ENCODE results near the gene HOXD3. TPM values are rescaled to one million over a fixed set of nuclear protein-coding genes. Genes with fewer than 3 reads are reported as not detected.

The HOXD3 gene
- total RNA-seq, 2 donors from 2014 or later, result not detected

DNA sequence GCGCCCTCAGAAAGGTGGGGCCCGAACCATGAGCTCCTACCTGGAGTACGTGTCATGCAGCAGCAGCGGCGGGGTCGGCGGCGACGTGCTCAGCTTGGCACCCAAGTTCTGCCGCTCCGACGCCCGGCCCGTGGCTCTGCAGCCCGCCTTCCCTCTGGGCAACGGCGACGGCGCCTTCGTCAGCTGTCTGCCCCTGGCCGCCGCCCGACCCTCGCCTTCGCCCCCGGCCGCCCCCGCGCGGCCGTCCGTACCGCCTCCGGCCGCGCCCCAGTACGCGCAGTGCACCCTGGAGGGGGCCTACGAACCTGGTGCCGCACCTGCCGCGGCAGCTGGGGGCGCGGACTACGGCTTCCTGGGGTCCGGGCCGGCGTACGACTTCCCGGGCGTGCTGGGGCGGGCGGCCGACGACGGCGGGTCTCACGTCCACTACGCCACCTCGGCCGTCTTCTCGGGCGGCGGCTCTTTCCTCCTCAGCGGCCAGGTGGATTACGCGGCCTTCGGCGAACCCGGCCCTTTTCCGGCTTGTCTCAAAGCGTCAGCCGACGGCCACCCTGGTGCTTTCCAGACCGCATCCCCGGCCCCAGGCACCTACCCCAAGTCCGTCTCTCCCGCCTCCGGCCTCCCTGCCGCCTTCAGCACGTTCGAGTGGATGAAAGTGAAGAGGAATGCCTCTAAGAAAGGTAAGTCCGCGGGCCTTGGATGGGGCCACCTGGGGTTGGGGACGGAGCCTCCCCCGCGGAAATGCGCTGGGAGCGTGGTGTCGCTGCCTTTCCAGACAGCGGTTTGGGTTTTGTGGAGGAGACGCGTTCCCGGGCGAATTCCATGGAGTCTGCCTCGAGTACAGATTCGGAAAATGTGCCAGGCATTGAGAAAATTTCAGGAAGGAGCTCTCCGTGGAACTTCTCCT is 31.9 kb downstream of the HOXD3 start:
- peaks cover 42 to 68% of the 10 kb centered on the region in 2 donors for H3K27me3 Mint-ChIP-seq
- H3K36me3 Mint-ChIP-seq, result peaks cover 11% of the 10 kb centered on the region
- peak overlapping the region; percentile 38 for H3K4me3 Mint-ChIP-seq
- H3K27ac Mint-ChIP-seq, result no peak overlapping the region
- H3K9me3 Mint-ChIP-seq, result no peaks in the 10 kb centered on the region
- ATAC-seq (peak; percentile 24 to 45), DNase-seq (ENCODE audit: low spot score) (no peak)
- H3K4me1 Mint-ChIP-seq (ENCODE audit: low read depth in 2 of 2), result peaks cover 10 to 13% of the 10 kb centered on the region in 2 donors

DNA sequence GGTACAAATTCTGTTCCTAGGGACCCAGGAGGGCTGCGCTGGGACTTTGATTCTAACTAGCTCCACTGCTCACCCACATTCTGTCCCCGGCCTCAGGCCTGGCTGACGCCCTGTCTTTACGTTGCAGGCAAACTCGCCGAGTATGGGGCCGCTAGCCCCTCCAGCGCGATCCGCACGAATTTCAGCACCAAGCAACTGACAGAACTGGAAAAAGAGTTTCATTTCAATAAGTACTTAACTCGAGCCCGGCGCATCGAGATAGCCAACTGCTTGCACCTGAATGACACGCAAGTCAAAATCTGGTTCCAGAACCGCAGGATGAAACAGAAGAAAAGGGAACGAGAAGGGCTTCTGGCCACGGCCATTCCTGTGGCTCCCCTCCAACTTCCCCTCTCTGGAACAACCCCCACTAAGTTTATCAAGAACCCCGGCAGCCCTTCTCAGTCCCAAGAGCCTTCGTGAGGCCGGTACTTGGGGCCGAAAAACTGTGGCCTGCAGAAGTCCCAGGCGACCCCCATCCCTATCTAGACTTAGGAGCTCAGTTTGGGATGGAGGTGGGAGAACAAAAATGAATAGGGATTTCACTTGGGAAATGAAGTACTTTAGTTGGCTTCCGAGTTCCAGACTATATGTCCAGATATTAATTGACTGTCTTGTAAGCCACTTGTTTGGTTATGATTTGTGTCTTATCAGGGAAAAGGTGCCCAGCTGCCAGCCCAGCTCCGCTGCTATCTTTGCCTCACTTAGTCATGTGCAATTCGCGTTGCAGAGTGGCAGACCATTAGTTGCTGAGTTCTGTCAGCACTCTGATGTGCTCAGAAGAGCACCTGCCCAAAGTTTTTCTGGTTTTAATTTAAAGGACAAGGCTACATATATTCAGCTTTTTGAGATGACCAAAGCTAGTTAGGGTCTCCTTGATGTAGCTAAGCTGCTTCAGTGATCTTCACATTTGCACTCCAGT is 32.9 kb downstream of the HOXD3 start:
- Mint-ChIP-seq H3K9me3 (no peaks in the 10 kb centered on the region), H3K4me1 (ENCODE audit: low read depth in 2 of 2) (peaks cover 10 to 13% of the 10 kb centered on the region in 2 donors), H3K36me3 (peaks cover 11% of the 10 kb centered on the region), H3K27me3 (peaks cover 45 to 71% of the 10 kb centered on the region in 2 donors), H3K27ac (no peak overlapping the region), H3K4me3 (peak overlapping the region; percentile 20)
- ATAC-seq, result no peak
- DNase-seq (ENCODE audit: low spot score), result no peak

DNA sequence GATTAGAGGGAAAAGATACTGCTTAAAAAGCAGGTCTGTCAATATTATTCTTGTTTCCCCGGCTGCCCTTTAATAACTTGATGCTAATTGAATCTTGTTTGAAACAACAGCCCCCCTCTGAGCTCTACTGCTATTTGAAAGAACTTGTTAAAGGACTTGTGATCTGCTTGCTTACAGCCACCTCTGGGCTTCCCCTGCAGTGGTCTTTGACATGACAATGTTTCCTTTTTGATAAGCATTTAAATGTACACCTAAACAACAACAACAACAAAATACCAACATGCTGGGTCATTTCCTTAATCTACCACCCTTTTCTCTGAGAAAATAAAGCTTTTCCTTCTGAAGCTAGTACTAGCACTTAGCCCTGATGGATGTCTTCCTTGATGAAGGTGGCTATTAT is 35.2 kb downstream of the HOXD3 start:
- Mint-ChIP-seq H3K27me3 (peaks cover 38 to 64% of the 10 kb centered on the region in 2 donors), H3K9me3 (no peaks in the 10 kb centered on the region), H3K4me3 (no peak overlapping the region), H3K36me3 (peaks cover 7% of the 10 kb centered on the region), H3K27ac (no peak overlapping the region), H3K4me1 (ENCODE audit: low read depth in 2 of 2) (peaks cover 8 to 11% of the 10 kb centered on the region in 2 donors)
- DNase-seq (ENCODE audit: low spot score) (no peak), ATAC-seq (no peak)

DNA sequence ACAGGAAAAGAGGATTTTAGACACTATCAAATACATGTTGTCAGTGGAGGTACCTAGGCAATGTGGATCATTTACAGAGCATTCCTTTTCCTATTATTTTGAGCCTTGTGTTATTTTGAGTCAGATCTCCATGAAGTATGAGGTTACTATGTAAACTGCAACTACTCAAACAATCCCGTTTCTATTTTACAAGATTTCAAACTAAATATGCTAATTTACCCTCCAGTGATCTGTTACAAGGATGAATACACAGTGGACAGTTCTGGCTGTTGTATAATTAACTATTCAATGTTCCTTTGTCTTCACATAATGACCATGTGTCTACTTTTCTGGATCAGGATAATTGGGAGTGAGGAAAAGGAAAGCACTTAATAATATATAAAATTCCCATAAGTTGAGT is 35.9 kb downstream of the HOXD3 start:
- H3K36me3 Mint-ChIP-seq, result peaks cover under 1% of the 10 kb centered on the region
- H3K4me3 Mint-ChIP-seq, result no peak overlapping the region
- H3K9me3 Mint-ChIP-seq, result no peaks in the 10 kb centered on the region
- H3K4me1 Mint-ChIP-seq (ENCODE audit: low read depth in 2 of 2), result peaks cover under 1 to 4% of the 10 kb centered on the region in 2 donors
- no peak for ATAC-seq
- H3K27ac Mint-ChIP-seq, result no peak overlapping the region
- H3K27me3 Mint-ChIP-seq, result peaks cover 37 to 64% of the 10 kb centered on the region in 2 donors
- no peak for DNase-seq (ENCODE audit: low spot score)

DNA sequence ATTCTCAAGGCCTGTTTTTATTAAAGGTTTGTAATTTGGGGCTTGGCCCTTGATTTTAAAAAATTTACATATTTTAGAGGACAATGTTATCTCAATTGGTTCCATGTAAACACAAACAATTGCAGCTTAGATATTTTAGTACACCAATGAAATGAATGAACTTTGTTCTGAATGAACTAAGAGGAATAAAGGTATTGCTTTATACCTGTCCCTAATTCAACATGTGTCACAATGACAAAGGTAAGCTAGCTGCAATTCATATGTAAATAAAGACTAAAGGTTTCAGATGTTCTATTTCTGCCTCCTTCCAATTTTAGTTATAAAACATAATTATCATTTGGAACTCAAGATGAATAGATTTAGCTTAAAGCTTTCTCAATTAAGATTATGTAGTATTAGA is 42.8 kb downstream of the HOXD3 start:
- ATAC-seq, result no peak
- Mint-ChIP-seq H3K4me3 (no peak overlapping the region), H3K9me3 (no peaks in the 10 kb centered on the region), H3K4me1 (ENCODE audit: low read depth in 2 of 2) (no peaks in the 10 kb centered on the region), H3K27me3 (peaks cover 28 to 53% of the 10 kb centered on the region in 2 donors), H3K36me3 (no peaks in the 10 kb centered on the region), H3K27ac (no peak overlapping the region)
- DNase-seq (ENCODE audit: low spot score), result no peak

DNA sequence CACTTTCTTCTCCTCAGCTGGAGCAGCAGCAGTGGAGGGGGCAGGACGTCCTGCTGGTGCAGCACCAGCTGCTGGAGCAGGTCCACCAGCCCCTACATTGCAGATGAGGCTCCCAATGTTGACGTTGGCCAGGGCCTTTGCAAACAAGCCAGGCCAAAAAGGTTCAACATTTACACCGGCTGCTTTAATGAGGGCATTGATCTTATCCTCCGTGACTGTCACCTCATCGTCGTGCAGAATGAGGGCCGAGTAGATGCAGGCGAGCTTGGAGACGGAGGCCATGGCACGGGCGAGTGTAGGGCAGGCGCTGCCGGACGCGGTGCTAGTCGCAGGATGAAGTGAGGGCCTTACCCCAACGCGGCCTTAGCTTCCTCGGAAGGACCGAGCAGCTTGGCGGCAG is 43.9 kb downstream of the HOXD3 start:
- H3K27ac Mint-ChIP-seq, result no peak overlapping the region
- peaks cover 30 to 50% of the 10 kb centered on the region in 2 donors for H3K27me3 Mint-ChIP-seq
- no peaks in the 10 kb centered on the region for H3K4me1 Mint-ChIP-seq (ENCODE audit: low read depth in 2 of 2)
- no peak for DNase-seq (ENCODE audit: low spot score)
- H3K4me3 Mint-ChIP-seq, result no peak overlapping the region
- no peak for ATAC-seq
- no peaks in the 10 kb centered on the region for H3K9me3 Mint-ChIP-seq
- H3K36me3 Mint-ChIP-seq, result no peaks in the 10 kb centered on the region

DNA sequence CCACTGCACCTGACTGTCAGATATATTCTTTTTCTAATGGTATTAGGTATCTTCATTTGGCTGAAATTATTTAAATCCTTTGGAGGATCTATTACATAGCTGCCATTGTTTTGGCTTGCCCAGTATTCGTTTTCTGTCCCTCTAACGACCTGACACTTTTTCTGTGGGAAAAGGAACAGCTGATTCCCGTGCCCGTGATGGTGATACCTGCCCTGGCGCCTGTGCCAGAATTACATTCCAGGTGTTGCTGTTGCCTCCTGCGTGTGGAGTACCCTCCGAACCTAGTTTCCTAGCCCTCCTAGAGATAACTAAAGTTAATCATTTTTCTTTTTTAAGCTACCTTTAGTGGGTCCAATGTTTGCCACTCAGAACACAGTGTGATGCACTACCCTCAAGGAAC is 45.4 kb downstream of the HOXD3 start:
- H3K4me1 Mint-ChIP-seq (ENCODE audit: low read depth in 2 of 2), result no peaks in the 10 kb centered on the region
- H3K9me3 Mint-ChIP-seq, result no peaks in the 10 kb centered on the region
- no peak for ATAC-seq
- H3K27ac Mint-ChIP-seq, result no peak overlapping the region
- peaks cover 21 to 39% of the 10 kb centered on the region in 2 donors for H3K27me3 Mint-ChIP-seq
- H3K4me3 Mint-ChIP-seq, result no peak overlapping the region
- no peak for DNase-seq (ENCODE audit: low spot score)
- H3K36me3 Mint-ChIP-seq, result no peaks in the 10 kb centered on the region

DNA sequence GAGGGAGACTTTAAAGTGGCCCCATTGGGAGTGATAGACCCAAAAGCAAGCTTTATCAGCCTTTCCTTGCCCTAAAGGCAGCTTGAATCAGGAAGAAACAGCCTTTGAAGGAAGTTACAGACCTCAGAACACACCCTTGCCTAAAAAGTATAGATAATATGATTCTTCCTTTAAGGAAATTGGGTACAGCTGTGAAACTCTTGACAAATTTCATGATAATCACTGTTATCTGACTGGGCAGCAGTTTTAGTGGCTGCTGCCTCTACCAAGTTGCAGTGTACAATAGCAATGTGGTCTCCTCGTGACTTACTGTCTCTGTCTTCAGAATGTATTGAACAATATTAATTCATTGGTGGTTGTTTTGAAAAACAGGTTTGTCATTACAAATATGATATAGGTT is 48.0 kb downstream of the HOXD3 start:
- no peak overlapping the region for H3K4me3 Mint-ChIP-seq
- ATAC-seq, result no peak

DNA sequence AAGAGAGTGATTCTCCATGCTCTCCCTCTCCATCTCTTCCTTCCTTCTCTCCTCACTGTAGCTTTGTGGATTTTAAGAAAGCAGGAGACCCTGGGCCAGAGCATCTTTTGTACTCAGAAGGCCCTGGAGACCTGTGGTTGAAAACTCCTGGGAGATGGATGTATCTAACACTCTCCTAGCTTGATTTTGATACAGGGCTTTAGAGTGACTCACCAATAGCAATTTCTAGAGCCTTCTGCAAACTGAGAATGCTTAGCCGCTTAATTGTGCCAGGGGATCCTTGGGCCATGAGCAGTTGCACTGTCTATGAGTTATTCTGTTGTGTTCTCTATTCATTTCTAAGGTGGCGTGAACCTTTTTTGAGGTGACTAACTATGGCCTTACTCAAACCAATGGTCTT is 49.0 kb downstream of the HOXD3 start:
- Mint-ChIP-seq H3K4me3 (no peak overlapping the region), H3K4me1 (ENCODE audit: low read depth in 2 of 2) (no peaks in the 10 kb centered on the region), H3K27ac (no peak overlapping the region), H3K27me3 (peaks cover 18 to 46% of the 10 kb centered on the region in 2 donors), H3K9me3 (no peaks in the 10 kb centered on the region), H3K36me3 (no peaks in the 10 kb centered on the region)
- DNase-seq (ENCODE audit: low spot score) (no peak), ATAC-seq (no peak)

More for the DNA sequence above, 48.0 kb downstream of the HOXD3 start:
- H3K27ac Mint-ChIP-seq, result no peak overlapping the region
- no peaks in the 10 kb centered on the region for H3K4me1 Mint-ChIP-seq (ENCODE audit: low read depth in 2 of 2)
- H3K9me3 Mint-ChIP-seq, result no peaks in the 10 kb centered on the region
- DNase-seq (ENCODE audit: low spot score), result no peak
- no peaks in the 10 kb centered on the region for H3K36me3 Mint-ChIP-seq
- H3K27me3 Mint-ChIP-seq, result peaks cover 22 to 36% of the 10 kb centered on the region in 2 donors

DNA sequence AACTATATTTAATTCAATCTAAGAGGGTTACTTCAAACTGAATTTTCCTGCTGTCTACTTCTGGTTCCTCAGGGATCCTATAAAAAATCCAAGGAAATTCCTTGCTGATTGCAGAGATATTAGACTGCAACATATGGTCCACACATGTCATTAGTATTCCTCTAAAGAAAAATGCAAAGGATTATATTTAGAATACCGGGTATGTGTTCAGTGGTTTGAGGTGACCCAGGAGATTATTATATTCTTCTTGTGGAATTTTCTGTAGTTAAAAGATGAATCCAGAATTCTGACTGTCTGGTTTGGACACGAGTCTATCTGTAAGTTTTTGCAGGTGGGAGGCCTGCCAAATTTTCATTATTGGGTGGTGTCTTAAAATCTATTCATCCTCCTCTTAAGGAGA is 49.6 kb downstream of the HOXD3 start:
- H3K36me3 Mint-ChIP-seq, result no peaks in the 10 kb centered on the region

DNA sequence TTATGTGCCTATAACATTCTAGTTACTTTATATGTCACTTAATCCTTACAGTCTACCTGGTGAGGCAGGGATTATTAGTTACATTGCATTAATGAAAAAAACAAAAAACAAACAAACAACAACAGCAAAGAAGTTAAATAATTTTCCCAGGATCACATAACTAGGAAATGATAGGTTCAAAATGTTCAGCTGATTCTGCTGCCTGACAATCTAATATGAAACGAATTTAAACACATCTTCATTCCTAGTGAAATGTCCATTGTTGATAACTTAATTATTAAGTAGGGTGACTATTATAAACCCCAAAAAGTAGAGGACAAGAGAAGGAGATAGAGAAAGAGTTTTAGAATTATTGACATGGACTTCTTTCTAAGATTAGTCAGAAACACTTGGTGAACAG is 54.0 kb downstream of the HOXD3 start:
- H3K4me3 Mint-ChIP-seq, result no peak overlapping the region
- H3K4me1 Mint-ChIP-seq (ENCODE audit: low read depth in 2 of 2), result no peaks in the 10 kb centered on the region
- no peak for ATAC-seq
- DNase-seq (ENCODE audit: low spot score), result no peak
- H3K27me3 Mint-ChIP-seq, result peaks cover 8 to 28% of the 10 kb centered on the region in 2 donors
- H3K9me3 Mint-ChIP-seq, result no peaks in the 10 kb centered on the region
- H3K36me3 Mint-ChIP-seq, result no peaks in the 10 kb centered on the region
- H3K27ac Mint-ChIP-seq, result no peak overlapping the region

More for the DNA sequence above, 49.6 kb downstream of the HOXD3 start:
- Mint-ChIP-seq H3K27ac (no peak overlapping the region), H3K27me3 (peaks cover 18 to 49% of the 10 kb centered on the region in 2 donors), H3K4me3 (no peak overlapping the region), H3K9me3 (no peaks in the 10 kb centered on the region), H3K4me1 (ENCODE audit: low read depth in 2 of 2) (no peaks in the 10 kb centered on the region)
- ATAC-seq, result no peak
- no peak for DNase-seq (ENCODE audit: low spot score)

DNA sequence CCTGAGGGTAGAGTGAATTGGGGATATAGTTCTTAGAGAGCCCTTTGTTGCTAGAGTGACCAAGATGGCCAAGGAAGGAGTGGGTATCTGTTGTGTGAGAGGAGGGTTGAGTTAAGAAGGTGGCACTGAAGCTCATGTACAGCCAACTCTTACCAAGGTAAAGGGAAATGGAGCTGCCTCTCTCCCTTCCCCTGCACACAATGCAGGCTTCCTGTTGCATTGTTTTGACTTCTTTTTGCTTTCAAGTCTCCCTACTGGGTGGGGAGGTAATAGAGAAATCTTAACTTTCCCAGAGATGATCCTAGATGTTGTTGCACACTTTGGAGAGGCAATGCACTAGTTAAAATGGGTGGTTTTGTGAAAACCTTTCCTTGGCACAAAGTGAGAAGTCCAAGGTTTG is 55.2 kb downstream of the HOXD3 start:
- H3K4me3 Mint-ChIP-seq, result no peak overlapping the region
- H3K27ac Mint-ChIP-seq, result no peak overlapping the region
- H3K27me3 Mint-ChIP-seq, result peaks cover 8 to 28% of the 10 kb centered on the region in 2 donors
- no peak for ATAC-seq
- no peaks in the 10 kb centered on the region for H3K36me3 Mint-ChIP-seq
- no peak for DNase-seq (ENCODE audit: low spot score)
- no peaks in the 10 kb centered on the region for H3K4me1 Mint-ChIP-seq (ENCODE audit: low read depth in 2 of 2)
- no peaks in the 10 kb centered on the region for H3K9me3 Mint-ChIP-seq

DNA sequence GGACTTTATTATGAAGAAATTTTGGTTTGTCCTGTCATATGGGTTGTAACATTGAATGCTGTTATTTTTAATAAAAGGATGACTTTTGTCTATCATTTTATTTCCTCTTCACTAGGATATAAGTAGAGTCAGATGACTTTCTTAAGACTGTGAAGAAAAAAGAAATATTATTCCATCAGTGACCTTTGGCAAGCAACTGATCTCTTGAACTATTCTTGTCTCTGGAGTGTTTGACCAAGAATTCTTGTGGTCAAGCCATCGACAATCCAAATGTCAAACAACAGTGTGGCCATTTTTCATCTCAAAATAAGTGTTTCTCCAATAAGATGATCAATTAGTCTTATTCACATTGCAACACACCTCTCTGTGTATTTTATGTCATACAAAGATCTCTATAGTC is 56.3 kb downstream of the HOXD3 start:
- H3K4me3 Mint-ChIP-seq, result no peak overlapping the region
- no peak for DNase-seq (ENCODE audit: low spot score)
- H3K27me3 Mint-ChIP-seq, result peaks cover 8 to 28% of the 10 kb centered on the region in 2 donors
- no peak for ATAC-seq
- no peak overlapping the region for H3K27ac Mint-ChIP-seq
- H3K9me3 Mint-ChIP-seq, result no peaks in the 10 kb centered on the region
- no peaks in the 10 kb centered on the region for H3K4me1 Mint-ChIP-seq (ENCODE audit: low read depth in 2 of 2)
- no peaks in the 10 kb centered on the region for H3K36me3 Mint-ChIP-seq
